GM12878 (cell line): Measurements from ENCODE around the gene ESYT2. TPM values are rescaled to one million over a fixed set of nuclear protein-coding genes. Genes with fewer than 3 reads are reported as not detected.
A peak's percentile ranks its signal among the peaks of the same experiment; 100 is the strongest.

Experiments
- ATAC-seq: fragments of 200-7000 bp; cut with Tn5 transposase; 3 replicates; pipeline ENCODE4 v1.9.1; 2020; ENCODE audit warnings: mild to moderate bottlenecking, moderate library complexity
- BruUV-seq: library from RNA; stranded (reverse); fragments of 400-500 nt; replicated peaks from 2 replicates; lab custom pipeline; 2021; lab: Mats Ljungman, UMichigan
- CTCF ChIA-PET: fragments of 300-600 bp; sonication (Branson Sonifier 250); formaldehyde crosslinking; extraction: SDS; loops from one replicate; lab custom pipeline; 2021; ENCODE audit warnings: inconsistent platforms; lab: Yijun Ruan, JAX
- POLR2A ChIA-PET: fragments of 350-600 bp; formaldehyde crosslinking; extraction: SDS; loops from one replicate; lab custom pipeline; 2021; ENCODE audit warnings: inconsistent platforms; lab: Charles Lee
- RAD21 ChIA-PET: fragments of 300-600 bp; sonication (Branson Sonifier 250); formaldehyde crosslinking; loops from one replicate; lab custom pipeline; 2023; ENCODE audit warnings: antibody characterized with exemption; ENCODE audit not compliant: unreplicated experiment; lab: Charles Lee
- SMC1A ChIA-PET: fragments of 300-600 bp; sonication (Branson Sonifier 250); formaldehyde crosslinking; loops from one replicate; lab custom pipeline; 2023; ENCODE audit not compliant: unreplicated experiment, uncharacterized antibody; lab: Charles Lee
- DNase-seq: peaks from one replicate; pipeline ENCODE4 v3.0.0-alpha.2; 2011; ENCODE audit warnings: low read depth, low spot score
- FAIRE-seq: peaks from 3 replicates; lab custom pipeline; 2011; peaks lifted over from hg19 to GRCh38; lab: Jason Lieb, UNC
- H2AFZ ChIP-seq: 2 replicates; pipeline ENCODE4 v1.6.0; 2011; ENCODE audit warnings: low read depth, low read length, control low read depth; ENCODE audit not compliant: control insufficient read depth
- H3K27ac ChIP-seq: 2 replicates; pipeline ENCODE4 v1.5.1; 2011; ENCODE audit warnings: control low read depth; ENCODE audit not compliant: control insufficient read depth, insufficient read depth
- H3K27me3 ChIP-seq, 2 experiments: replicated peaks in 1 of 2; 2 replicates each; pipeline versions ENCODE4 v1.6.0 to v1.6.1; 2011; ENCODE audit warnings: low read length in 1 of 2; ENCODE audit not compliant: control insufficient read depth in 2 of 2, insufficient read depth in 2 of 2
- H3K36me3 ChIP-seq, 2 experiments: 2 replicates each; pipeline ENCODE4 v1.5.1; 2011; ENCODE audit warnings: low read length in 1 of 2; ENCODE audit not compliant: control insufficient read depth in 2 of 2, insufficient read depth in 2 of 2
- H3K4me1 ChIP-seq: 2 replicates; pipeline ENCODE4 v1.6.1; 2011; ENCODE audit warnings: mild to moderate bottlenecking, low read length, moderate library complexity, mixed read lengths; ENCODE audit not compliant: control insufficient read depth, insufficient read depth
- H3K4me2 ChIP-seq: 2 replicates; pipeline ENCODE4 v1.6.0; 2011; ENCODE audit warnings: control low read depth; ENCODE audit not compliant: control insufficient read depth, insufficient read depth
- H3K4me3 ChIP-seq: fragments of 200-600 bp; sonication (generic); 2 replicates; pipeline ENCODE4 v1.5.1; 2016
- H3K79me2 ChIP-seq: 2 replicates; pipeline ENCODE4 v1.6.0; 2011; ENCODE audit warnings: low read length; ENCODE audit not compliant: control insufficient read depth, insufficient read depth
- H3K9ac ChIP-seq: 2 replicates; pipeline ENCODE4 v1.8.0; 2011; ENCODE audit warnings: low read length, control low read depth, mixed read lengths; ENCODE audit not compliant: control insufficient read depth, insufficient read depth
- H3K9me3 ChIP-seq: replicated peaks from 3 replicates; pipeline ENCODE4 v1.5.1; 2011; ENCODE audit warnings: mild to moderate bottlenecking, low read length; ENCODE audit not compliant: control insufficient read depth, insufficient read depth
- H4K20me1 ChIP-seq: 2 replicates; pipeline ENCODE4 v1.6.0; 2011; ENCODE audit not compliant: control insufficient read depth, insufficient read depth
- BACH1 ChIP-seq: fragments of 450-650 bp; IDR thresholded peaks from 2 replicates; pipeline ENCODE4 v1.6.1; 2017; ENCODE audit warnings: mild to moderate bottlenecking, borderline replicate concordance
- BMI1 ChIP-seq: fragments of 450-650 bp; IDR thresholded peaks from 2 replicates; pipeline ENCODE4 v1.6.1; 2016; ENCODE audit warnings: mild to moderate bottlenecking, moderate library complexity, borderline replicate concordance
- CBX5 ChIP-seq: sonication (generic); IDR thresholded peaks from 2 replicates; pipeline ENCODE4 v1.6.1; 2016; ENCODE audit warnings: low read depth, moderate library complexity, mild to moderate bottlenecking, inconsistent platforms
- CEBPB ChIP-seq, 2 experiments: fragments of 150-350 bp in 1 of 2; IDR thresholded peaks; 2 replicates each; pipeline ENCODE4 v1.6.1; 2012 to 2014; ENCODE audit warnings: low read depth in 2 of 2, low read length in 2 of 2, borderline replicate concordance in 1 of 2, inconsistent platforms in 1 of 2
- HDAC2 ChIP-seq: fragments of 200-600 bp; sonication (generic); IDR thresholded peaks from 2 replicates; pipeline ENCODE4 v1.6.1; 2017
- MAX ChIP-seq: IDR thresholded peaks from 2 replicates; pipeline ENCODE4 v1.6.1; 2012; ENCODE audit warnings: low read depth, low read length, improper control_type of control experiment
- MXI1 ChIP-seq: fragments of 150-350 bp; IDR thresholded peaks from 2 replicates; pipeline ENCODE4 v1.6.1; 2011; ENCODE audit warnings: low read depth, mild to moderate bottlenecking, inconsistent platforms, low read length, improper control_type of control experiment
- MYB ChIP-seq: fragments of 150-350 bp; IDR thresholded peaks from 2 replicates; pipeline ENCODE4 v1.6.1; 2014; ENCODE audit warnings: mild to moderate bottlenecking, low read depth, low read length, borderline replicate concordance
- NR2F1 ChIP-seq: fragments of 450-650 bp; conservative IDR thresholded peaks from 2 replicates; pipeline ENCODE4 v1.6.1; 2017; ENCODE audit warnings: mild to moderate bottlenecking
- RELA ChIP-seq: fragments of 450-650 bp; IDR thresholded peaks from 2 replicates; pipeline ENCODE4 v1.8.0; 2014; ENCODE audit warnings: borderline replicate concordance; ENCODE audit not compliant: partially characterized antibody
- SPI1 ChIP-seq: IDR thresholded peaks from 2 replicates; pipeline ENCODE4 v1.6.1; 2011; ENCODE audit warnings: low read depth, mild to moderate bottlenecking, low read length, moderate library complexity, borderline replicate concordance; ENCODE audit not compliant: insufficient read depth
- YY1 ChIP-seq: IDR thresholded peaks from 2 replicates; pipeline ENCODE4 v1.6.1; 2011; ENCODE audit warnings: low read depth, mild to moderate bottlenecking, low read length
- ZNF622 ChIP-seq: fragments of 450-650 bp; IDR thresholded peaks from 2 replicates; pipeline ENCODE4 v1.6.1; 2017; ENCODE audit warnings: mild to moderate bottlenecking, inconsistent platforms
- WGBS: methylation state at CpG from one replicate; pipeline ENCODE4 v1.1.6; 2016; ENCODE audit warnings: low lambda C conversion rate; ENCODE audit not compliant: insufficient replicate concordance, insufficient coverage; ENCODE audit errors: missing lambda C conversion rate; 5-methylcytosine and 5-hydroxymethylcytosine counted together
- in situ Hi-C: fragments of 300-500 bp; cut with MboI; formaldehyde crosslinking; loops from 9 replicates; pipeline ENCODE4 v1.14.3; 2018; ENCODE audit warnings: mixed read lengths
- intact Hi-C: fragments of 100-400 bp; cut with micrococcal nuclease; formaldehyde crosslinking; loops from one replicate; pipeline ENCODE4 v1.14.2; 2022; ENCODE audit not compliant: unreplicated experiment
- polyA plus RNA-seq, 11 experiments: library from polyadenylated mRNA; depleted of rRNA in 4 of 11; unstranded in 6 of 11; stranded (reverse) in 5 of 11; fragments of >200 nt; fragmentation: Nextera tagmentation in 4 of 11; fragmentation: Illumina TruSeq in 1 of 11; extraction: Ambion mirVana in 4 of 11; extraction: Trizol in 1 of 11; gene quantifications; 1 replicate in 1 of 11; 2 replicates in 10 of 11; pipeline versions ENCODE4 v1.2.1 to v1.2.3, GENCODE V29; 2011 to 2016; ENCODE audit warnings: inconsistent platforms in 2 of 11, missing spikeins in 2 of 11, low read depth in 1 of 11
- total RNA-seq, 4 experiments: library from RNA; depleted of rRNA in 3 of 4; stranded (reverse); fragments of >200 nt in 3 of 4; fragmentation: Illumina TruSeq in 1 of 4; extraction: Trizol in 1 of 4; gene quantifications; 2 replicates each; pipeline versions ENCODE4 v1.2.1 to v1.2.3, GENCODE V29; 2013 to 2021
- TF ChIP-seq, protein P1 (sequence below): IDR thresholded peaks from 2 replicates; pipeline ENCODE4 v1.6.1; 2012; ENCODE audit warnings: improper control_type of control experiment, low read depth, low read length; ENCODE audit not compliant: insufficient replicate concordance
- TF ChIP-seq, protein P2 (sequence below): fragments of 450-650 bp; IDR thresholded peaks from 2 replicates; pipeline ENCODE4 v1.6.1; 2016; ENCODE audit warnings: mild to moderate bottlenecking

The ESYT2 gene
- total and polyA plus RNA-seq, 10 of the 15 experiments (the other 5 are each of a cell fraction or from before 2014, with no cell fraction given): 1.9 to 44.6 (median 21.4) TPM

DNA sequence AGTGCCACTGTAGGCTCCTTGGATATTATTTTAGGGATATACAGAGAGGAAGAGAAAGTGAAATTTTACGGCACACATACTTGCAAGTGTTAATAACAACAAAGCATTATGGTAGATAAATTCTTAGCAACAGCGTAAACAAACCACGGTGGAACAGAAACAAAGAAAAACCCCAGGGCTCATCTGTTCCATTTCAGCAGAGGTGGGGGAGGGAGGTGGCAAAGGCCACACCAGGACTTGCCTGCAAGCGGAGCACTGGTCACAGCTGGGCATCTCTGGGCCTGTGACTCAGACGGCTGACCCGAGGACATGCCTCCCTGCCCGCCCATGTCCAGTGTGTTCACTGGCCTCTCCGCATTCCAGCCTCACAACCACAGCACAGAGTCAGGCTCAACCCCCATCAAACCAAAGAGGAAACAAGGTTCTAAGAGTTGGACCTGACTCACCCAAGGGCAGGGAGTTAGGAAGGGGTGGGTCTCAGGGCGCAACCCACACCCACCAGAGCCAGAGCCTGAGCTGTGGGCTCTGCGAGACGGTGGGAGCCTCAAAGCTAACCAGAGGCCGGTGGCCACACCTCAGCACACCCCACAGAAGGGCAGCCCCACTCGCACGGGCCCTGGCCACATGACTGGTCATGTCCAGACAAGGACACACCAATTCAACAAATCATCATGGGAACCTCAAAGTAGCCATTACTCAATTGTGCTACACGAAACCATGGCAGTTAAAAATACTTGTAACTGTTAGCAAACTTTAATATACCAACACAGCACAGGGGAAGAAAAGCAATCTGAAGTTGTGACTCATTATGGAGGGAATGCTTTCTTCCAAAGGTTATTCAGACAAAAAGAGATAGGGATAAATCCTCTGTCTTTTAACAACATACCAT is 10.7 kb downstream of the ESYT2 start:
- CTCF ChIA-PET: interaction anchor here (0.9 to 2.3 kb wide), 2 partner anchors 40 to 158 kb away, joined by 3 to 17 read pairs; no protein-coding TSS in a partner anchor
- H3K4me1 ChIP-seq: peaks cover 8% of the 10 kb centered on the region; the same call in 1 of the 2 replicates
- peak overlapping the region; percentile 52 for H2AFZ ChIP-seq
- H4K20me1 ChIP-seq: no peaks in the 10 kb centered on the region
- DNase-seq (peak; percentile 47), ATAC-seq (peak; percentile 93), FAIRE-seq (no peak)
- H3K27ac ChIP-seq: peak overlapping the region; percentile 82
- H3K36me3 ChIP-seq: no peaks in the 10 kb centered on the region; a peak in 1 of 4 replicates
- POLR2A ChIA-PET: interaction anchor here (1.0 to 1.9 kb wide), 3 partner anchors 8 to 39 kb away, joined by 4 to 7 read pairs (median 4); partner anchors contain the start of gene ESYT2
- 18% methylated on average over 15 of the region's 15 CpGs for WGBS
- BruUV-seq: TSS peak; percentile 69
- RAD21 ChIA-PET: interaction anchor here (0.9 to 1.9 kb wide), 6 partner anchors 9 to 158 kb away, joined by 3 to 10 read pairs (median 4); partner anchors contain the start of gene ESYT2
- peaks cover 47% of the 10 kb centered on the region for H3K79me2 ChIP-seq
- peak overlapping the region; percentile 58 for H3K9ac ChIP-seq
- intact Hi-C loops: no loop called here
- H3K9me3 ChIP-seq: no peaks in the 10 kb centered on the region
- in situ Hi-C loops: no loop called here
- peak overlapping the region; percentile 93 for H3K4me2 ChIP-seq
- SMC1A ChIA-PET: interaction anchor here (0.9 to 1.5 kb wide), 9 partner anchors 9 to 158 kb away, joined by 3 to 7 read pairs (median 3); partner anchors contain the start of gene ESYT2
- no peaks in the 10 kb centered on the region for H3K27me3 ChIP-seq
- peak overlapping the region; percentile 47 for H3K4me3 ChIP-seq
- TF ChIP-seq BMI1 (peak; percentile 68; the same call in 1 of the 2 replicates), YY1 (0 out of 2 replicates have a peak, but pooled peaks have one; percentile 2), BACH1 (peak; percentile 33; the same call in 1 of the 2 replicates), MAX (0 out of 2 replicates have a peak, but pooled peaks have one; percentile 22), HDAC2 (no peak), MYB (peak; percentile 63; the same call in 1 of the 2 replicates), MXI1 (peak; percentile 73), CBX5 (no peak), ZNF622 (no peak), RELA (peak; percentile 67), NR2F1 (peak; percentile 91), SPI1 (peak; percentile 39; the same call in 1 of the 2 replicates), CEBPB (IDR thresholded peaks at IDR 0.05; ENCODE audit: borderline replicate concordance in 1 of 2, low read depth in 2 of 2, low read length in 2 of 2) (no peak)
- TF ChIP-seq, protein P1, sequence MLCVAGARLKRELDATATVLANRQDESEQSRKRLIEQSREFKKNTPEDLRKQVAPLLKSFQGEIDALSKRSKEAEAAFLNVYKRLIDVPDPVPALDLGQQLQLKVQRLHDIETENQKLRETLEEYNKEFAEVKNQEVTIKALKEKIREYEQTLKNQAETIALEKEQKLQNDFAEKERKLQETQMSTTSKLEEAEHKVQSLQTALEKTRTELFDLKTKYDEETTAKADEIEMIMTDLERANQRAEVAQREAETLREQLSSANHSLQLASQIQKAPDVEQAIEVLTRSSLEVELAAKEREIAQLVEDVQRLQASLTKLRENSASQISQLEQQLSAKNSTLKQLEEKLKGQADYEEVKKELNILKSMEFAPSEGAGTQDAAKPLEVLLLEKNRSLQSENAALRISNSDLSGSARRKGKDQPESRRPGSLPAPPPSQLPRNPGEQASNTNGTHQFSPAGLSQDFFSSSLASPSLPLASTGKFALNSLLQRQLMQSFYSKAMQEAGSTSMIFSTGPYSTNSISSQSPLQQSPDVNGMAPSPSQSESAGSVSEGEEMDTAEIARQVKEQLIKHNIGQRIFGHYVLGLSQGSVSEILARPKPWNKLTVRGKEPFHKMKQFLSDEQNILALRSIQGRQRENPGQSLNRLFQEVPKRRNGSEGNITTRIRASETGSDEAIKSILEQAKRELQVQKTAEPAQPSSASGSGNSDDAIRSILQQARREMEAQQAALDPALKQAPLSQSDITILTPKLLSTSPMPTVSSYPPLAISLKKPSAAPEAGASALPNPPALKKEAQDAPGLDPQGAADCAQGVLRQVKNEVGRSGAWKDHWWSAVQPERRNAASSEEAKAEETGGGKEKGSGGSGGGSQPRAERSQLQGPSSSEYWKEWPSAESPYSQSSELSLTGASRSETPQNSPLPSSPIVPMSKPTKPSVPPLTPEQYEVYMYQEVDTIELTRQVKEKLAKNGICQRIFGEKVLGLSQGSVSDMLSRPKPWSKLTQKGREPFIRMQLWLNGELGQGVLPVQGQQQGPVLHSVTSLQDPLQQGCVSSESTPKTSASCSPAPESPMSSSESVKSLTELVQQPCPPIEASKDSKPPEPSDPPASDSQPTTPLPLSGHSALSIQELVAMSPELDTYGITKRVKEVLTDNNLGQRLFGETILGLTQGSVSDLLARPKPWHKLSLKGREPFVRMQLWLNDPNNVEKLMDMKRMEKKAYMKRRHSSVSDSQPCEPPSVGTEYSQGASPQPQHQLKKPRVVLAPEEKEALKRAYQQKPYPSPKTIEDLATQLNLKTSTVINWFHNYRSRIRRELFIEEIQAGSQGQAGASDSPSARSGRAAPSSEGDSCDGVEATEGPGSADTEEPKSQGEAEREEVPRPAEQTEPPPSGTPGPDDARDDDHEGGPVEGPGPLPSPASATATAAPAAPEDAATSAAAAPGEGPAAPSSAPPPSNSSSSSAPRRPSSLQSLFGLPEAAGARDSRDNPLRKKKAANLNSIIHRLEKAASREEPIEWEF: no peak
- TF ChIP-seq, protein P2, sequence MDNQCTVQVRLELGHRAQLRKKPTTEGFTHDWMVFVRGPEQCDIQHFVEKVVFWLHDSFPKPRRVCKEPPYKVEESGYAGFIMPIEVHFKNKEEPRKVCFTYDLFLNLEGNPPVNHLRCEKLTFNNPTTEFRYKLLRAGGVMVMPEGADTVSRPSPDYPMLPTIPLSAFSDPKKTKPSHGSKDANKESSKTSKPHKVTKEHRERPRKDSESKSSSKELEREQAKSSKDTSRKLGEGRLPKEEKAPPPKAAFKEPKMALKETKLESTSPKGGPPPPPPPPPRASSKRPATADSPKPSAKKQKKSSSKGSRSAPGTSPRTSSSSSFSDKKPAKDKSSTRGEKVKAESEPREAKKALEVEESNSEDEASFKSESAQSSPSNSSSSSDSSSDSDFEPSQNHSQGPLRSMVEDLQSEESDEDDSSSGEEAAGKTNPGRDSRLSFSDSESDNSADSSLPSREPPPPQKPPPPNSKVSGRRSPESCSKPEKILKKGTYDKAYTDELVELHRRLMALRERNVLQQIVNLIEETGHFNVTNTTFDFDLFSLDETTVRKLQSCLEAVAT: peak; percentile 75; the same call in 1 of the 2 replicates
